ENCODE data around the gene TTC12.

The TTC12 gene

DNA sequence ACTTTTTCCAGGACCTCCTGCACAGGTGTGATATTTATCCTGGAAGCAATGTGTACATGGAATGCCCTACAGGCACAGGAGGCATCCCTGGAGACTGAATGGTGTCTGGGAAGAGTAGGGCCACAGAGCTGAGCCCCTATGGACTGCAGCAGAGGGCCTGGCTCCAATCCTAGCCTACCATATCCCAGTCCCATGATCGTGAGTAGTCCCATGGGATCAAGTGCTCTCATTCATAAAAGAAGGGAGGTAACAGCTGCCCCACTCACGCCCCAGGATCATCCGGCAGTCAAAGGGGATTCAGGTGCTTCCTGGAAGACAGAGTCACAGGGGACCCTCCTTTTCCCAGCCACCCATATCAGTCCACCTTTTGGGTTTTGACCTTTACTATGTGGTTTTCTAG is 97.2 kb downstream of the TTC12 start:
- in situ Hi-C loops (cut with HindIII; ENCODE audit: low pct_ligation_motif_present, low pct_unique_long_range_greater_than_20kb, low sequenced_read_pairs) = no loop called here
- no peak for DNase-seq

DNA sequence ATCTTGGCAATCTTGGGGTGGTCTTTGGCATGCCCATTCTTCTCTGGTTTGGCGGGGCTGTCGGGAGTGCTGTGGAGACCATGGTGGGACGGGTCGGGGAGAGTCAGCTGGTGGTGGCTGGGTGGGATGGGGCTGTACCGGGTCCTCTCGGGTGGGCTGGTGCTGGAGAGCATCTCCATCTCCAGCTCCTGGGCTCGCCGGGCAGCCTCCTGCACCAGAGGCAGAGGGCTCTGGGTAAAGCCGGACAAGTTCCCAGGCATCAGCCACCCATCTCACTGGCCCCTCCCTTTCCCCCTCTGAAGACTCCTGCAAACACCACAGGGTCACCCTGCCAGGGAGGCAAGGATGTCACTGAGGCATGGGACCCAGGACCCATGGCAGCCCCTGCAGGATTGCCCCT is 98.3 kb downstream of the TTC12 start:
- in situ Hi-C loops (cut with HindIII; ENCODE audit: low pct_ligation_motif_present, low pct_unique_long_range_greater_than_20kb, low sequenced_read_pairs) = no loop called here

DNA sequence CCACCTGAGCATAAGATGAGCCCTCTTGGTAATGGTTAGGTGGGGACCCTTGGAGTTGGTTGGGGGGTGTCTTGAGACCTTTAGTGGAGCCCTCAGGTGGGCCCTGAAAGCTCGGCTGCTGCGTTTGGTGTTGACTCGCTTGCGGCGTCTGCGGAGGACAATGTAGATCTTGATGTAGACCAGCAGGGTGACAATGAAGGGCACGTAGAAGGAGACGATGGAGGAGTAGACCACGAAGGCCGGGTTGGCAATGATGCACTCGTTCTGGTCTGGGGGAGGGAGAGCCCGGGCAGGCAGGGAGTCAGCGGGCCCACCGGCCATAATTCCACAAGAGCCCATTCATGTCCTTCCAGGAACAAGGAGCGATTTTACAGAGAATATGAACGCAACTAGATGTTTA is 101.0 kb downstream of the TTC12 start:
- DNase-seq = no peak

More for the DNA sequence above, 98.3 kb downstream of the TTC12 start:
- no peak for DNase-seq

More for the DNA sequence above, 101.0 kb downstream of the TTC12 start:
- in situ Hi-C loops (cut with HindIII; ENCODE audit: low pct_ligation_motif_present, low pct_unique_long_range_greater_than_20kb, low sequenced_read_pairs) = no loop called here

All from ACHN (cell line).